Left kidney (tissue), 2 donors: ENCODE results near the gene MEX3D. TPM values are rescaled to one million over a fixed set of nuclear protein-coding genes. Genes with fewer than 3 reads are reported as not detected.
"Not testable (repeated sequence)": the region's sequence is repeated elsewhere in the genome, so short reads cannot be mapped to it uniquely, and the experiment has no call there.

Experiments
- DNase-seq: peaks from one replicate; pipeline ENCODE4 v3.0.0-alpha.2; 2013
- polyA plus RNA-seq: library from polyadenylated mRNA; unstranded; fragments of 120-200 nt; gene quantifications from one replicate; pipeline ENCODE4 v1.2.1, GENCODE V29; 2013; ENCODE audit not compliant: insufficient read length

MEX3D gene
- polyA plus RNA-seq, 1 donor = 19.1 TPM

DNA sequence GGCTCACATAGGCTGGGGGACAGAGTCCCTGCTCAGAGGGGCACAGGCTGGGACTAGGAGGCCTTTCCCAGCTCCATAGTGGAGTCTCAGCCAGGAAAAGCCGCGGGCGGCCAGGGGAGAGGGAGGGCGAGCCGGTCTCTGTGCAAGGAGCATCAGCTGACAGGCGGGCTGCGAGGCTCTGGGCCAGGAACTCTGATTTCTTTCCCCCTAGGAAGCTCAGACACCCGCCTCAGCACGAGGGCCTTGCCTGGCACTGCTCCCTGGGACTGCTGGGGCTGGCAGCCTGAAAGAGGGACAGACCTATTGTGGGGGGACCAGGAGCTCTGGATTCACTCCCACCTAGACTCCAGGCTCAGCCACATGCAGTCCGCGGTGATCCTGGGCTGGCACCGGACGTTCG is 46.5 kb downstream of the MEX3D start:
- no peak for DNase-seq

DNA sequence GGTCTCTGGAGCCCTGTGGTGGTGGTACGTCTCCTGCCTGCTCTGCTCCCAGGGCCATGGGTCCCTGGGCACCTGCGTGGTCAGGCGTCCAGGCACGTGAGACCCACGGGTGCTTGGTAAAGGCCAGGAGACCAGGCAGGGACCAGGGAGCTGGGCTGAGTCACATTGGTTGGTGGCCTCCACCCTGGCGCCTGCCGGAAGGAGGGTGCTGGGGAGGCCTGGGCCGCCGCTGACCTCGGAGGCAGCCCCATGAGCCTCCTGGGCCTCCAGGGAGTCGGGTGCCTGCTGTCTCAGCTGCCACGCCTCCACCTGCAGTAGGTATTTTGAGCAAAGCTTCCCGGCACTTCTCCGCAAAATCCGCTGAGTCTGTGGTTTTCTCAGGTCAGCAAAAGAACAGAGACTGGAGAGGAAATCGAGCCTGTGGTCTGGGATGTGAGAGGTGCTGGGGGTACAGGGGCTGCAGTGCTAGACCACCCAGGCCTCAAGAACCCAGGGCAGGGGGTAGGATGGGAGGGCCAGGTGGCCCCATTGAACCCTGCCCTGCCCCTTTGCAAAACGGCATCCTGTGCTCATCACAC is 47.8 kb downstream of the MEX3D start:
- no peak for DNase-seq

- DNase-seq = not testable (repeated sequence)
These were observed 48.3 kb downstream of the MEX3D start for GRCh38 chr19:1519802-1520201.

DNA sequence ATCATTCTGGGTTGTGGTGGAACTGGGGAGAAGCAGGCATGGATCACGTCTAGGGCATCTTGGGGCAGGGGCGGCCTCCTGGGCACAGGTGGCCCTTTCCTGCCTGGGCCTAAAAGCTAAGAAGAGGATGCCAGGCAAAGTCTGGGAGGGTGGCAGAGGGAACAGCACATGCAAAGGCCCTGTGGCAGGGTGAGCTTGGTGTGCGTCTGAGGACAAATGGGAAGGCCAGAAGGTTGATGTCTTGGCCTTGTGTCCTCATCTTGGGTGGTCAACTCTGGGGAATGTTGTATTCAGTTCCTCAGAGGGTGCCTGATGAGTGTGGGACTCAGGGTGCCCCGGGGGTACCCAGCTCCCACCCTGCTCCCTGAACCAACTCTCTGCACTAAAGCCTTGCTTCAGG is 49.7 kb downstream of the MEX3D start:
- no peak for DNase-seq

DNA sequence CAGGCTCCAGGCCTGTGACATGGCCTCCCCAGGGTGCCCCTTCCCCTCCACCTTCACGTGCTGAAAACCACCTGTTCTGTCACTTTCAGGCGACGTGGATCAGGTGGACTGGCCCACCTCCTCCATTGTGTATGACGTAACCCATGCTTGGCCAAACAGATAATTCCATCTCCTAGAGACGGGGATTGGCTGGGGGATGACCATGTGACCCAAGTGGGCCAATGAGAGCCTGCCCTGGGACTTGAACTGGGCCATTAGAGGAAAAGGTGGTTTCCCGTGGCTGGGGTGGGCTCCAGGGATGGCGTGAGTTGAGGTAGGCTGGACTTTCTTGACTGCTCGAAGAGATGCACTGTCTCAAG is 51.8 kb downstream of the MEX3D start:
- no peak for DNase-seq

DNA sequence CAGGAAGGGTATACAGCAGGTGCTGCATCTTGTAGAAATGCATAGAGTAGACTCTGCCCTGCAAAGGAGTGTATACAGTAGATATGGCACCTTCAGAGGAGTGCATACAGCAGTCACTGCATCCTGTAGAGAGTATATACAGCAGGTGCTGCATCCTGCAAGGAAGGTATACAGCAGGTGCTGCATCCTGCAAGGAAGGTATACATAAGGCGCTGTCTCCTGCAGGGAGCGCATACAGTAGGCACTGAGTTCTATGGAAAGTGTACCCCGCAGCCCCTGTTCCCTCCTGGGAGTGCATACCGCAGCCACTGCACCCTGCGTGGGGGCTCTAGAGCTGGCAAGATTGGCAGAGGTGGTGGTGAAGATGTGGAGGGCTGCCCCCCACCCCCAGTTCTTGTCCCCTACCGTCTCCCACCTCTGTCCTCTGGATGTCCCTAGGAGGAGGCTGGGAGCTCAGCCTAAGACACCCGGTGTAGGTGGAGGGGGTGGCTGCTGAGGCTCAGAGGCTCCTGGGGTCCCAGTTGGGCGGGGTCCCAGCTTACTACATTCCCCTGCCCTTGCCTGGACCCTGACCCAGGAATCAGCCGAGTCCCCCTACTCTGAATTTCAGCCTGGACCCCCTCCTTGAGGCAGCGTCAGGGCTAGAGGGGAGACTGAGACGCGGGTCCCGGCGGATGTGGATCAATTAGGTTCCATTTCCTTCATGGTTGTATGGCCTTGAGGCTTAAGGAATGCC is 53.0 kb downstream of the MEX3D start:
- no peak for DNase-seq

- no peak for DNase-seq
These were observed 53.8 kb downstream of the MEX3D start for GRCh38 chr19:1514295-1514661.

DNA sequence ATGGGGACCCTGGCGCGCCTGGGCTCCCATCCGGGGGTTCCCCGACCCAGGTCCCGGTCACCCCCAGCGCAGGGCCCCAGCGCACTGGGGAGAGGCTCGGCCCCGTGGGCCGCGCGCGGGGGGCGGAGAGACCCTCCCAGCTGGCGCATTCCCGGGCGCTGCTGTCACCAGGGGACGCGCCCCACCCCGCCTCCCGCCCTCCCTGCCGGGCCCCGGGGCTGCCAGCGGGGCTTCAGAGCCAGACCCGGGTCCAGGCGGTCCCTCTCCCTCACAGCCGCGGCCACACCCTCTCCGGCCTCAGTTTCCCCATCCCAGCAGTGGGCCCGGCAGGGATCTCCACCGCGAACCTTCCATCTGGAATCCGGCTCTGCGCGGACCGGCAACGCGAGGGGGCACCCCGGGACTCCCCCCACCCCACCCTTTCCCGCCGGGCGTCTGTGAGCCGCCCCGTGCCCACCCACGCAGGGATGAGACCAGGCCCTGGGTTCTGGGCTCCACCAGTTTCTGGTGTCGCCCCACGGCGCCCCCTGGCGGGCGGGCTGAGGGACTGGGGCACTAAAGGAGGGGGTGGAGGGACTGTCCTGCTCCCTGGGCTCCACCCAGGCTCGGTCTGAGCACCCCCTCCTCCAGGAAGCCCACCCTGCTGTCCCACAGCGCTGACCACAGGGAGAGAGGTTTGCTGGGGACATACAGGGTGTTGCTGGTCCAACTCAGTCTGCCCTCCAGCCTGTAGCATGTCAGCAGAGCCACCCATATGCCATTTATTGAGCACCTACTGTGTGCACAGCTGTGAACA is 54.4 kb downstream of the MEX3D start:
- no peak for DNase-seq

DNA sequence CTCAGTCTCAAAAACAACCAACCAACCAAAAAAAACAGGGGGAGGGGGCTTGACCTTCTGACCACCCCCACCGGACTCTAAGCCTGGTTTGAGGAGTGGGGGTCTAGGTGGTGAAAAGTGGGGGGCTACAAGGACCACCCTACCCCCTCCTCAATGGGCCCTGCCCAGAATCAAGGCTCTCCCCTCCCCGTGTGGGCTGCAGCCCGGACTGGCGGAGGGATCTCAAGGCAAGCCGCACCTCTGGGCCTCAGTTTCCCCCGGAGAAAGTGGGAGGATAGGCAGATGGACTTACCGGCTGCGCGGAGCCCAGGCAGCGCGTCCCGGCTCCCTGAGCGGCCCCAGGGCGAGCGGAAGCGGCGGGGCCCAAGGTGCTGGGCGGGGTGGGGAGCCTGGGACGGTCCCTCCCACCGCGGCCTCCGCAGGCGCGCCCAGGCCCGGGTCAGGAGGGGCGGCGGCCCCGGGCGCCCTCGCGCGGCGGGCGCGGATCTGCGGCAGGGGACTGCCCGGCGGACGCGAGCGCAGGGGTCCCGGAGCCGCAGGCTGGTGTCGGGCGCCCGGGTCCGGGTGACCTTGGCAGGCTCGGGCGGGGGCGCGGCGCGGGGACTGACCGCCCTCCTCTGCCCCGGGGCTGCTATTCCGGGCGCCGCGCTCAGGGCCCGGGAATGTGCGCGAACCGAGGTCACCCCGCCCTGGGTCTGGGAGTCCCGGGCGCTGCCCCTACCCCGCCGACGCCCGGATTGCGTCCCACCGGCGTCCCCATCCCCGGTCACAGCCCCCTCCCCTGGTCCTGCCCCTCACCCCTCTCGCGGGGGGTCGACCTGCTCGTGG is 55.2 kb downstream of the MEX3D start, which contains the start of gene ADAMTSL5:
Gene ADAMTSL5, minus strand, starts transcription at position 349 of the 828 bp plus-strand sequence. CDS start 2,076 bp downstream, outside the sequence.
- no peak for DNase-seq

GRCh38 chr19:1511318-1512317 is 56.5 kb downstream of the MEX3D start:
- DNase-seq = no peak

DNA sequence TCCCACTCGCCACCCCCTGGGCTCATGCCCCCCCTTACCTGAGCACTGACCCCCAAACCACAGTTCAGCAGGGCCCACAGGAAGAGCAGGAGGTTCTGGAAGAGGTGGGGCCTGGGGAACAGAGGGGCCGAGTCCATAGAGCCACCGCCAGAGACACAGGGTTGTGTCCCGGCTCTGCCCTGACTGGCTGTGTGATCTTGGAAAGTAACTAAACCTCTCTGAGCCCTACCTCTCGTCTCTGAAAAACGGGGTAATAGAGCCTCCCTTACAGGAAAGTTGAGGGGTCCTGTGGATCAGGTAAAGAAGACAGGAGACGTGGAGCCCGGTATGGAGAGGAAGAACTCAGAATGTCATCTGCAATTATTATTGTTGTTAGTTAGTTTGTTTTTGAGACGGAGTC is 57.3 kb downstream of the MEX3D start:
- no peak for DNase-seq

DNA sequence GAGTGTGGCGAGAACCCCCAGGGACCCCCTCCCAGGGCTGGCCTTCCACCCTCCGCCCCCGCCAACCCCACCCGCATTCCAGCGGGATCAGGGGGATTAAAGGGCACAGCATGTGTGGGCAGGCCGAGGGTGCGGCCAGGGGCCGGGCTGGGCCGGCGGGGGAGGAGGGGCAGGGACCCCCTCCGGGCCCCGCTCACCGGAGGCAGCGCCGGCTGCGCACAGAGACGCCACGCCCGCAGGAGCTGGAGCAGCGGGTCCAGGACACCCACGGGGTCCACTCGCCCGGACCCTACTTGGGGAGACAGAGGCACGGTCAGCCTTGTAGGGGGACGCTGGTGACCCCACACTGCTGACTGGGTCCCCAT is 57.7 kb downstream of the MEX3D start:
- DNase-seq = no peak

GRCh38 chr19:1509602-1510441 is 58.3 kb downstream of the MEX3D start:
- DNase-seq = no peak

GRCh38 chr19:1508507-1508856 is 59.6 kb downstream of the MEX3D start:
- no peak for DNase-seq

- DNase-seq = peak; percentile 95
These were observed 60.2 kb downstream of the MEX3D start for GRCh38 chr19:1507763-1508506.

GRCh38 chr19:1507192-1507660 is 60.9 kb downstream of the MEX3D start:
- DNase-seq = no peak

GRCh38 chr19:1505991-1506881 is 61.9 kb downstream of the MEX3D start:
- DNase-seq = no peak

GRCh38 chr19:1505012-1505411 is 63.1 kb downstream of the MEX3D start:
- no peak for DNase-seq
